GM12864 (cell line): ENCODE measurements around the gene FBXW5.

ENCODE experiments used
- DNase-seq: peaks from one replicate; pipeline ENCODE4 v3.0.0-alpha.2; 2011; ENCODE audit warnings: low read depth
- H3K4me3 ChIP-seq: 2 replicates; pipeline ENCODE4 v1.5.1; 2011; ENCODE audit warnings: mild to moderate bottlenecking, low read depth, low read length, control low read depth
- TF ChIP-seq, protein P1 (sequence below): IDR thresholded peaks from 2 replicates; pipeline ENCODE4 v1.5.1; 2011; ENCODE audit warnings: low read depth, mild to moderate bottlenecking, moderate library complexity, low read length, control low read depth, inconsistent platforms; ENCODE audit errors: missing control alignments

The FBXW5 gene

DNA sequence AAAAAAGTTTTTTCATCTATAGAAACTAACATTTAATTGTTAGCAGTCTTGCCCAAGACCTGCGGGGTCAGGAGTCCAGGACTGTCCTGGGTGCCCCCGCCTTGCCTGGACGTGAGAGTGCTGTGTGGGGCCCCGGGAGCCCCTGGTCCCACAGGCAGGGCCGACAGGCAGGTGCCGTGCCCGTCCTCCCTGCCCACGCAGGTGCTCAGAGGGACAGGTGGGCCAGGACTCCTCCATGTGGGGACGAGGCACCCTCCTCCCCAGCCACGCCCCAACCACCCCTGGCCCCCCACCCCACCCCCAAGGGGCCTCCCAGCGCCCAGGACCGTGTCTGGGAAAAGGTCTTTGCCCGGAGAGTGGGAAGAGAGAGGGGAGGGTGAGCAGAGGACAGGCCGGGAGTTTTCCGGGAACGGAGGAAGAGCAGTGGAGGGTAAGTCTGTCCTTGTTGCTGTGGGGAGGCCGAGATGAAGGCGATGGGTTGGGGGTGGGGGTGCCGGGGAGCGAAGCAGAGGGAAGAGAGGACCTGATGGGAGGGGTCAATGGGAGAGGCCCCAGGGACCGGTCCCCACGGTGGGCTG is 4.8 kb upstream of the FBXW5 start:
- TF ChIP-seq, protein P1, sequence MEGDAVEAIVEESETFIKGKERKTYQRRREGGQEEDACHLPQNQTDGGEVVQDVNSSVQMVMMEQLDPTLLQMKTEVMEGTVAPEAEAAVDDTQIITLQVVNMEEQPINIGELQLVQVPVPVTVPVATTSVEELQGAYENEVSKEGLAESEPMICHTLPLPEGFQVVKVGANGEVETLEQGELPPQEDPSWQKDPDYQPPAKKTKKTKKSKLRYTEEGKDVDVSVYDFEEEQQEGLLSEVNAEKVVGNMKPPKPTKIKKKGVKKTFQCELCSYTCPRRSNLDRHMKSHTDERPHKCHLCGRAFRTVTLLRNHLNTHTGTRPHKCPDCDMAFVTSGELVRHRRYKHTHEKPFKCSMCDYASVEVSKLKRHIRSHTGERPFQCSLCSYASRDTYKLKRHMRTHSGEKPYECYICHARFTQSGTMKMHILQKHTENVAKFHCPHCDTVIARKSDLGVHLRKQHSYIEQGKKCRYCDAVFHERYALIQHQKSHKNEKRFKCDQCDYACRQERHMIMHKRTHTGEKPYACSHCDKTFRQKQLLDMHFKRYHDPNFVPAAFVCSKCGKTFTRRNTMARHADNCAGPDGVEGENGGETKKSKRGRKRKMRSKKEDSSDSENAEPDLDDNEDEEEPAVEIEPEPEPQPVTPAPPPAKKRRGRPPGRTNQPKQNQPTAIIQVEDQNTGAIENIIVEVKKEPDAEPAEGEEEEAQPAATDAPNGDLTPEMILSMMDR, result no peak
- H3K4me3 ChIP-seq, result peak overlapping the region; percentile 55
- no peak for DNase-seq

DNA sequence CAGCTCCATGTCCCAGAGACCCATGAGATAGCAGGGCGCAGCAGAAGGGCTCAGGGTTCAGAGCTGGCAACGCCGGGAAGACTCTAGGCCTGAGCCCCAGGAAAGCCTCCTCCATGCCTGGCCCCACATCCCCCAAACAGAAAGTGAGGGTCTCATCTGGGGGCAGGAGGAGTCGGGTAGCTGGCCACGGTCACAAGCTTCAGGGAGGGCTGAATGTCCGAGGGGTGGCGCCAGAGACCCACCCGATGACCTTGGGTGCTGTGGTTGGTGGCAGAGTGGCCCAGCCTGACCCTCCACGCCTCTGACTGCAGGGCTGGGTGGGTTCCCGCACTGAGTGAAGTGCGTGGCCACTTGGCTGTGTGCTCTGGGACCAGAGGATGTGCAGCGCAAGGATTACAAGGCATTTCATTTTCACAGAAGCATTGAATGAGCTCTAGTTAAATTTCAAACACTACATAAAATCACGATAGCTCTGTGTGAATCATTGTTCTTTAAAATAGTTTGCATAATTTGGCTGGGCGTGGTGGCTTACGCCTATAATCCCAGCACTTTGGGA is 3.5 kb upstream of the FBXW5 start:
- TF ChIP-seq, protein P1, result peak; percentile 56
- DNase-seq, result no peak
- H3K4me3 ChIP-seq, result no peak overlapping the region

DNA sequence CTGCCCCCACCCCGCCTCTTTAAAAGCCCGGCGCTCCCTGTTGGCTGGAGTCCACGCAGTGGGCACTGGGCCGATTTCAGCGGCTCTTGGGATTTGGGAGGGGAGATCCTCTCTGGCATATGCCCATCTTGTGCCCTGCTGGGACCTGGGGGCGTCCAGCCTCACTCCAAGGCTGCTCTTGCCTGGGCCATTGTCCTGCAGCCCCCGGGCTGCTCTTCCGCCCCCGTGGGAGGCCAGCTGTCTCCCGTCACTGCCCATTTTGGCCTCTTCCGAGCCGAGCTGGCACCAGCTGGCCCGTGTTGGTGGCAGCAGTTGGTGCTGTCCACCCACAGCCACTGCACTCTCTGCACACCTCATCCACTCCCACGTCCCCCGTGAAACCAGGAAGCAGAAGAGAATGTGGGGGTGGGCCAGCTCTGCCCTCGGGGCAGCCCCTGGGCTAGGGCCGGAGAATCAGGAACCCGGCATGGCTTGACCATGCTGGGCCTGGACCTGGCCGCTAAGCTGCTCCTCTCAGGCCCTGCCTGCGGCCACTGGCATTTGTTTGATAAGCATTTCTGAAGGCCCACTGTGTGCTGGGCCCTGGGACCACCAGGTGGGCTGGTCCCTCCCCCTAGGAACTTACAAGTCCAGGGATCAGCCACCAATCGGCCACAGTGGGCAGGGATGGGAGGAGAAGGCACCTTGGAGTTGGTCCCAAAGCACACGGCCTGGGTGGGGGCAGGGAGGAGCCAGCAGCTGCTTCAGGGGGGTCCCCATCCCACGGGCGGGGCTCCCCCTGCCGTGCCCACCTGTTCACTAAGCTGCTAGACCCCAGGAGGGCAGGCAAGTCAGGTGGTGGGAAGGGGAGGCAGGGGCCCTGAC is 2.7 kb upstream of the FBXW5 start:
- TF ChIP-seq, protein P1, result no peak
- no peak for DNase-seq

DNA sequence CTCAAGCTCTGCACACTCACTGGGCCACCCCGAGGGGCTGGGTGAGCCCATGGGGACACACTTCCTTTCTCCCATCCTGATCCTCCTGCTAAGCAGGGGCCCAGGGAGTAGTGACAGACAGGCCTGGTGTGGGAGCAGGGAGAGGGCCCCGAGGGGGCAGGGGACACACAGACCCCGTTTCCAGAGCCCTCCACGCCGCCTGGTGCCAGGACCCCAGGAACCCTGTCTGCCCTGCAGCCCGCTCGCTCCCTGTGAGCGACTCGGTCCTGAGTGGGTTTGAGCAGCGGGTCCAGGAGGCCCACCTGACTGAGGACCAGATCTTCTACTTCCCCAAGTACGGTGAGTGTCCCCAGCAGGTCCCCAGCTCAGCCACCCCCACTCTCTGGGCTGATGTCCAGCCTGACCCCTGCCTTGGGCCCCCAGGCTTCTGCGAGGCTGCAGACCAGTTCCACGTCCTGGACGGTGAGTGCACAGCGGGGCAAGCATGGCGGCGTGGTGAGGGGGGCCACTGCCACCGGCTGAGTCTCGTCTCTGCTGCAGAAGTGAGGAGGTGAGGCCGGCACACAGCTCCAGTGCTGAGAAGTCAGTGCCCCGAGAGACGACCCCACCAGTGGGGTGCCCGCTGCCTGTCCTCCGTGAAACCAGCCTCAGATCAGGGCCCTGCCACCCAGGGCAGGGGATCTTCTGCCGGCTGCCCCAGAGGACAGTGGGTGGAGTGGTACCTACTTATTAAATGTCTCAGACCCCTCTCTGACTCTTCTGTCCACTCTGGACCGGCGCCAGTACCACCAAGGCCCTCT is 1.9 kb upstream of the FBXW5 start:
- no peak overlapping the region for H3K4me3 ChIP-seq
- TF ChIP-seq, protein P1, result no peak
- DNase-seq, result no peak

More for the DNA sequence above, 2.7 kb upstream of the FBXW5 start:
- no peak overlapping the region for H3K4me3 ChIP-seq

DNA sequence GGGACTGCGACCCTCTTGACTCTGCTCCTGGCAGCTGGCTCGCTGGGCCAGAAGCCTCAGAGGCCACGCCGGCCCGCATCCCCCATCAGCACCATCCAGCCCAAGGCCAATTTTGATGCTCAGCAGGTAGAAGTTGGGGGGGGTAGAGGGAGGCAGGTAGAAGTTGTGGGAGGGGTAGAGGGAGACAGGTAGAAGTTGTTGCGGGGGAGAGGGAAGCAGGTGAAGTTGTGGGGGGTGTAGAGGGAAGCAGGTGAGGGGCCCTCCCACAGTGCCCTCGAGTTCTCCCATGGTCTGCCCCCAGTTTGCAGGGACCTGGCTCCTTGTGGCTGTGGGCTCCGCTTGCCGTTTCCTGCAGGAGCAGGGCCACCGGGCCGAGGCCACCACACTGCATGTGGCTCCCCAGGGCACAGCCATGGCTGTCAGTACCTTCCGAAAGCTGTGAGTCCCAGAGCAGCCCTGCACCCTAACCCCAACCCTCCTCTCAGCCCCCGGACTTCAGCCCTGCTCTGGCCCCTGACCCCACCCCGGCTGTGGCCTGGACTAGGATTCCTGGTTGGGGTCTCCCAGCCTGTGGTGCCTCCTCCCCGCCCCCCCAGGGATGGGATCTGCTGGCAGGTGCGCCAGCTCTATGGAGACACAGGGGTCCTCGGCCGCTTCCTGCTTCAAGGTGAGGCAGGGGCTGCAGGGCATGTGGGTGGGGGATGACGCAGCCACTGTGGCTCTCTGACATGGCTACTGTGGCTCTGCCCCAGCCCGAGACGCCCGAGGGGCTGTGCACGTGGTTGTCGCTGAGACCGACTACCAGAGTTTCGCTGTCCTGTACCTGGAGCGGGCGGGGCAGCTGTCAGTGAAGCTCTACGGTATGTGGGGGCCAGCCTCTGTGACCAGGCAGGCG is 1.0 kb upstream of the FBXW5 start:
- DNase-seq, result no peak
- no peak overlapping the region for H3K4me3 ChIP-seq
- TF ChIP-seq, protein P1, result no peak

DNA sequence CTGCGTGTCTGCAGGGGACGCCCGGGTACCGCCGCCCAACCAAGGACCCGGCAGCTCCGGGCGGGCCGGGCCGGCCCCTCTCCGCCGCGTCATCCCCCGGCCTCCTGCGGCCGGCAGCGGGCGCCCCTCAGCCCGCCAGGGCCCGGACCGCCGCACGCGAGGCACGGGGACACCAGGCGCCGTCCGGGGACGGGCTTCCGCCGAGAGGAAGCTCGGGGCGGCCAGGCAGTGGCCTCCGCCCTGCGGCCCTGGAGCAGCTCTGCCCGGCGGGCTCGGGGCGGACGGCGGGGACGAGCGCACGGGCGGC is 373 bp downstream of the FBXW5 start:
- TF ChIP-seq, protein P1, result peak; percentile 12
- H3K4me3 ChIP-seq, result peak overlapping the region; percentile 83
- DNase-seq, result no peak
